Retinal pigment epithelial cell (primary cell): ENCODE measurements around the gene BPIFB3.

Source experiments
- DNase-seq: peaks from one replicate; pipeline ENCODE4 v3.0.0-alpha.2; 2010; ENCODE audit warnings: low read depth
- H3K4me3 ChIP-seq: 2 replicates; pipeline ENCODE4 v1.5.1; 2011; ENCODE audit warnings: mild to moderate bottlenecking, low read length, control low read depth, moderate library complexity
- CTCF ChIP-seq: conservative IDR thresholded peaks from 2 replicates; pipeline ENCODE4 v1.5.1; 2011; ENCODE audit warnings: low read depth, low read length, control low read depth, inconsistent platforms

Gene BPIFB3

GRCh38 chr20:33007376-33008335 is 46.0 kb upstream of the BPIFB3 start, which contains the start of gene BPIFB2:
Gene BPIFB2, plus strand, starts transcription at chr20:33007704. Its CDS starts 871 bp downstream, at chr20:33008575.
- DNase-seq = no peak
- no peak within 1 kb of the TSS for H3K4me3 ChIP-seq
- no peak for TF ChIP-seq CTCF

- no peak for TF ChIP-seq CTCF
- no peak for DNase-seq
- H3K4me3 ChIP-seq = no peak overlapping the region
Observed at GRCh38 chr20:33008336-33009213, 45.1 kb upstream of the BPIFB3 start.

GRCh38 chr20:33009214-33010132 is 44.2 kb upstream of the BPIFB3 start:
- no peak for TF ChIP-seq CTCF
- no peak for DNase-seq
- no peak overlapping the region for H3K4me3 ChIP-seq

GRCh38 chr20:33010133-33010504 is 43.6 kb upstream of the BPIFB3 start:
- DNase-seq = no peak
- TF ChIP-seq CTCF = no peak
- H3K4me3 ChIP-seq = no peak overlapping the region

- TF ChIP-seq CTCF = no peak
Observed at GRCh38 chr20:33010674-33011449, 42.8 kb upstream of the BPIFB3 start.

More at GRCh38 chr20:33010674-33011449, 42.8 kb upstream of the BPIFB3 start:
- no peak overlapping the region for H3K4me3 ChIP-seq
- no peak for DNase-seq
